CD14-positive monocyte (primary cell): Measurements from ENCODE around the gene SRCIN1. TPM values are rescaled to one million over a fixed set of nuclear protein-coding genes. Genes with fewer than 3 reads are reported as not detected.
A peak's percentile ranks its signal among the peaks of the same experiment; 100 is the strongest.
"Not testable (repeated sequence)": the region's sequence is repeated elsewhere in the genome, so short reads cannot be mapped to it uniquely, and the experiment has no call there.

Experiments
- DNase-seq, 3 donors: peaks; one replicate each; pipeline ENCODE4 v3.0.0-alpha.2; 2011 to 2022
- H2AFZ ChIP-seq: 2 replicates; pipeline ENCODE4 v1.6.0; 2012; ENCODE audit warnings: mild to moderate bottlenecking, low read depth, low read length, inconsistent platforms; ENCODE audit not compliant: insufficient read depth, poor library complexity, severe bottlenecking
- H3K27ac ChIP-seq, 2 donors: 1 replicate in 1 of 2; 2 replicates in 1 of 2; pipeline ENCODE4 v1.5.1; 2012 to 2013; ENCODE audit warnings: low read length in 2 of 2, control low read depth in 1 of 2, inconsistent platforms in 1 of 2, low read depth in 1 of 2, mild to moderate bottlenecking in 1 of 2
- H3K27me3 ChIP-seq, 2 donors: one replicate each; pipeline versions ENCODE4 v1.6.0 to v1.6.1; 2011 to 2013; ENCODE audit warnings: low read length in 2 of 2; ENCODE audit not compliant: control insufficient read depth in 2 of 2, insufficient read depth in 2 of 2
- H3K36me3 ChIP-seq, 2 donors: replicated peaks in 1 of 2; 1 replicate in 1 of 2; 2 replicates in 1 of 2; pipeline versions ENCODE4 v1.5.1 to v1.6.1; 2012 to 2013; ENCODE audit warnings: low read length in 2 of 2, control low read depth in 1 of 2, inconsistent platforms in 1 of 2, mild to moderate bottlenecking in 1 of 2; ENCODE audit not compliant: insufficient read depth in 2 of 2, control insufficient read depth in 1 of 2
- H3K4me1 ChIP-seq, 2 donors: 1 replicate in 1 of 2; 2 replicates in 1 of 2; pipeline versions ENCODE4 v1.5.1 to v1.6.1; 2012 to 2013; ENCODE audit warnings: low read length in 2 of 2, control low read depth in 1 of 2, inconsistent platforms in 1 of 2, mild to moderate bottlenecking in 1 of 2, moderate library complexity in 1 of 2; ENCODE audit not compliant: insufficient read depth in 2 of 2, control insufficient read depth in 1 of 2
- H3K4me2 ChIP-seq: replicated peaks from 2 replicates; pipeline ENCODE3; 2012; ENCODE audit warnings: low read length, moderate library complexity, mild to moderate bottlenecking; ENCODE audit not compliant: poor library complexity, severe bottlenecking; ENCODE audit errors: extremely low read depth
- H3K4me3 ChIP-seq, 3 experiments: fragments of 200-600 bp in 1 of 3; sonication (generic) in 1 of 3; replicated peaks in 1 of 3; 1 replicate in 2 of 3; 2 replicates in 1 of 3; pipeline ENCODE4 v1.5.1; 2011 to 2013; ENCODE audit warnings: low read length in 3 of 3, mild to moderate bottlenecking in 3 of 3, control low read depth in 2 of 3, low read depth in 2 of 3, inconsistent platforms in 1 of 3, moderate library complexity in 1 of 3
- H3K79me2 ChIP-seq: 2 replicates; pipeline ENCODE4 v1.6.0; 2012; ENCODE audit warnings: mild to moderate bottlenecking, control low read depth, inconsistent platforms, low read length, moderate library complexity; ENCODE audit not compliant: insufficient read depth
- H3K9ac ChIP-seq: 2 replicates; pipeline ENCODE4 v1.6.0; 2017; ENCODE audit warnings: low read length, mild to moderate bottlenecking; ENCODE audit not compliant: insufficient read depth, poor library complexity, severe bottlenecking
- H3K9me3 ChIP-seq, 2 donors: replicated peaks in 1 of 2; 1 replicate in 1 of 2; 2 replicates in 1 of 2; pipeline versions ENCODE4 v1.5.1 to v1.6.1; 2012 to 2013; ENCODE audit warnings: low read length in 2 of 2, control low read depth in 1 of 2; ENCODE audit not compliant: control insufficient read depth in 1 of 2, insufficient read depth in 1 of 2
- H4K20me1 ChIP-seq: 2 replicates; pipeline ENCODE4 v1.6.0; 2012; ENCODE audit warnings: mild to moderate bottlenecking, low read length, control low read depth, moderate library complexity; ENCODE audit not compliant: insufficient read depth
- H3K27ac Mint-ChIP-seq, 7 donors: one replicate each; pipeline ENCODE4 v1.8.0; 2020; ENCODE audit warnings: mild to moderate bottlenecking in 7 of 7, mixed read lengths in 7 of 7, moderate library complexity in 6 of 7, inconsistent platforms in 2 of 7
- H3K27me3 Mint-ChIP-seq, 3 donors: one replicate each; pipeline ENCODE4 v1.8.0; 2021 to 2022; ENCODE audit warnings: low read depth in 3 of 3, mild to moderate bottlenecking in 3 of 3, mixed read lengths in 3 of 3, moderate library complexity in 3 of 3, inconsistent platforms in 1 of 3
- H3K36me3 Mint-ChIP-seq, 2 donors: one replicate each; pipeline ENCODE4 v1.8.0; 2020; ENCODE audit warnings: mixed read lengths in 2 of 2, inconsistent platforms in 1 of 2, mild to moderate bottlenecking in 1 of 2
- H3K4me1 Mint-ChIP-seq: one replicate; pipeline ENCODE4 v1.8.0; 2020; ENCODE audit warnings: mild to moderate bottlenecking, mixed read lengths
- H3K4me3 Mint-ChIP-seq, 2 donors: one replicate each; pipeline ENCODE4 v1.8.0; 2020; ENCODE audit warnings: mild to moderate bottlenecking in 2 of 2, mixed read lengths in 2 of 2, moderate library complexity in 1 of 2
- H3K9me3 Mint-ChIP-seq, 7 donors: one replicate each; pipeline ENCODE4 v1.8.0; 2020 to 2022; ENCODE audit warnings: mixed read lengths in 7 of 7, mild to moderate bottlenecking in 6 of 7, moderate library complexity in 6 of 7, inconsistent platforms in 2 of 7
- CTCF ChIP-seq: fragments of 200-600 bp; IDR thresholded peaks from one replicate; pipeline ENCODE4 v1.8.0; 2022; ENCODE audit warnings: antibody characterized with exemption, mild to moderate bottlenecking
- WGBS: methylation state at CpG from one replicate; pipeline ENCODE4 v1.1.5; 2013; ENCODE audit warnings: missing lambda C conversion rate; ENCODE audit not compliant: insufficient coverage; 5-methylcytosine and 5-hydroxymethylcytosine counted together
- intact Hi-C, 2 donors: fragments of 100-400 bp; cut with micrococcal nuclease; formaldehyde crosslinking; loops; one replicate each; pipeline versions ENCODE4 v1.15.0 to v1.15.1; 2023
- polyA plus RNA-seq, 3 donors: library from polyadenylated mRNA; depleted of rRNA in 1 of 3; unstranded in 2 of 3; stranded (reverse) in 1 of 3; fragments of 300-500 nt in 2 of 3; fragments of >200 nt in 1 of 3; fragmentation: Illumina TruSeq in 2 of 3; gene quantifications; 1 replicate in 2 of 3; 2 replicates in 1 of 3; pipeline ENCODE4 v1.2.3, GENCODE V29; 2012 to 2021

The SRCIN1 gene
- polyA plus RNA-seq, 3 donors = 0.01 TPM; not detected in 2

- H3K4me1 ChIP-seq, H3K36me3 Mint-ChIP-seq, H3K4me3 ChIP-seq, H3K4me3 Mint-ChIP-seq, H3K9ac ChIP-seq, H3K79me2 ChIP-seq, H3K4me2 ChIP-seq, H3K27ac Mint-ChIP-seq, DNase-seq, H3K27ac ChIP-seq, H2AFZ ChIP-seq, H3K9me3 Mint-ChIP-seq, H3K4me1 Mint-ChIP-seq, H3K27me3 ChIP-seq, H4K20me1 ChIP-seq, intact Hi-C loops, H3K36me3 ChIP-seq, H3K9me3 ChIP-seq: not testable (repeated sequence)
- 40% methylated on average over 1 of the region's 8 CpGs for WGBS
- peaks cover 14 to 41% (median 18%) of the 10 kb centered on the region in 3 donors for H3K27me3 Mint-ChIP-seq
These were observed 79.2 kb downstream of the SRCIN1 start for GRCh38 chr17:38526526-38526925.

- Mint-ChIP-seq H3K27ac (peak overlapping the region in 1 of 7 donors; percentile 19), H3K9me3 (peaks cover 4 to 11% (median 6%) of the 10 kb centered on the region in 7 donors), H3K4me3 (no peak overlapping the region), H3K4me1 (peaks cover 7% of the 10 kb centered on the region), H3K36me3 (peaks cover 10 to 11% of the 10 kb centered on the region in 2 donors), H3K27me3 (peaks cover 34 to 54% (median 45%) of the 10 kb centered on the region in 3 donors)
- Histone ChIP-seq H2AFZ (no peak overlapping the region), H3K36me3 (no peaks in the 10 kb centered on the region), H3K4me3 (no peak overlapping the region), H3K9ac (no peak overlapping the region), H3K27me3 (peaks cover 12 to 28% of the 10 kb centered on the region in 2 donors), H4K20me1 (no peaks in the 10 kb centered on the region), H3K4me2 (no peak overlapping the region), H3K79me2 (no peaks in the 10 kb centered on the region), H3K9me3 (no peaks in the 10 kb centered on the region), H3K27ac (no peak overlapping the region), H3K4me1 (peaks cover 4 to 10% of the 10 kb centered on the region in 2 donors)
- DNase-seq = no peak
- no peak for TF ChIP-seq CTCF
- 98% methylated on average over 9 of the region's 13 CpGs for WGBS
- intact Hi-C loops = no loop called here
These were observed 93.2 kb downstream of the SRCIN1 start for GRCh38 chr17:38512473-38513058.
